Esophagus squamous epithelium (tissue), 5 donors: Measurements from ENCODE around the gene FYCO1. TPM values are rescaled to one million over a fixed set of nuclear protein-coding genes. Genes with fewer than 3 reads are reported as not detected.

Source experiments
- DNase-seq: peaks from one replicate; lab custom pipeline; 2025; lab: John Stamatoyannopoulos, UW
- H3K27ac ChIP-seq, 4 donors: fragments of 200-600 bp; sonication (generic); one replicate each; pipeline ENCODE4 v1.5.1; 2016 to 2019; ENCODE audit warnings: mild to moderate bottlenecking in 1 of 4
- H3K27me3 ChIP-seq, 4 donors: fragments of 200-600 bp; sonication (generic); 1 replicate in 3 of 4; 2 replicates in 1 of 4; pipeline versions ENCODE4 v1.5.1 to v1.6.0; 2017 to 2021; ENCODE audit warnings: antibody characterized with exemption in 1 of 4
- H3K36me3 ChIP-seq, 3 donors: fragments of 200-600 bp; sonication (generic); one replicate each; pipeline ENCODE4 v1.5.1; 2016 to 2019
- H3K4me1 ChIP-seq, 3 donors: fragments of 200-600 bp; sonication (generic); one replicate each; pipeline ENCODE4 v1.5.1; 2017 to 2019
- H3K4me3 ChIP-seq, 4 donors: fragments of 200-600 bp; sonication (generic); 1 replicate in 3 of 4; 2 replicates in 1 of 4; pipeline ENCODE4 v1.5.1; 2016 to 2019; ENCODE audit warnings: mild to moderate bottlenecking in 2 of 4, moderate library complexity in 1 of 4
- H3K9me3 ChIP-seq, 3 donors: fragments of 200-600 bp; sonication (generic); one replicate each; pipeline ENCODE4 v1.5.1; 2016 to 2019
- POLR2A ChIP-seq, 4 donors: fragments of 450-650 bp; IDR thresholded peaks; one replicate each; pipeline ENCODE4 v1.6.1; 2017; ENCODE audit warnings: antibody characterized with exemption in 4 of 4, mild to moderate bottlenecking in 4 of 4, moderate library complexity in 3 of 4
- WGBS, 2 donors: methylation state at CpG; one replicate each; pipeline ENCODE4 v1.1.5; 2018; 5-methylcytosine and 5-hydroxymethylcytosine counted together
- intact Hi-C: fragments of 100-400 bp; cut with DNase I; formaldehyde crosslinking; loops from one replicate; pipeline ENCODE4 v1.15.0; 2022
- total RNA-seq, 4 donors: library from RNA; depleted of rRNA; stranded (reverse); fragments of >200 nt; gene quantifications; one replicate each; pipeline ENCODE4 v1.1.0, GENCODE V29; 2016
- TF ChIP-seq, protein P1 (sequence below), 6 experiments: fragments of 450-650 bp in 4 of 6; fragments of 200-600 bp in 2 of 6; sonication (generic) in 2 of 6; IDR thresholded peaks; one replicate each; pipeline ENCODE4 v1.5.1; 2016 to 2019; ENCODE audit warnings: antibody characterized with exemption in 6 of 6, mild to moderate bottlenecking in 4 of 6, moderate library complexity in 4 of 6
- donor health status: DM: yes; HTN: yes; CAD: no.

FYCO1 gene
- total RNA-seq, 4 donors from 2014 or later: 17.8 to 33.3 (median 25.0) TPM

DNA sequence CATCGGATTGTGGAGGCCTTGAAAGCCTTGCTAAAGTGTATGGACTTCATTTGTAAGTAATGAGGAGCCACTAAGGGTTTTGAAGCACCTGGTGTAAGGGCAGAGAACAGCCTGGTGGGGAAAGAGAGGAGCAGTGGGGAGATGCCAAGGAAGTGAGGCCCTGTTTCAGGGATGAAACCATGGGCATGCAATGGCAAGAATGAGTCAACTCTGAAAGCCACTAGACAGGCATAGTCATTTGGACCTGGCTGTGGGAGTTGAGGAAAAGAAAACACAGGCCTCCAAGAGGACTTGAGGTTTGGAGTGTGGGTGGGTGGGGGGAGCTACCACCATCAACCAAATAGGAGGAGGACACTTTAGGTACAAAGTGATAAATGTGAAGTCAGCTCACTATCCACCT is 24.1 kb upstream of the FYCO1 start:
- no peak for DNase-seq
- H3K4me1 ChIP-seq: no peaks in the 10 kb centered on the region
- no peaks in the 10 kb centered on the region for H3K36me3 ChIP-seq
- WGBS, 2 donors: 88 to 93% methylated on average over 1 of the region's 1 CpG
- intact Hi-C loops: no loop called here
- H3K27me3 ChIP-seq: no peaks in the 10 kb centered on the region
- no peak overlapping the region for H3K27ac ChIP-seq
- H3K9me3 ChIP-seq: no peaks in the 10 kb centered on the region
- H3K4me3 ChIP-seq: no peak overlapping the region
- TF ChIP-seq, protein P1, sequence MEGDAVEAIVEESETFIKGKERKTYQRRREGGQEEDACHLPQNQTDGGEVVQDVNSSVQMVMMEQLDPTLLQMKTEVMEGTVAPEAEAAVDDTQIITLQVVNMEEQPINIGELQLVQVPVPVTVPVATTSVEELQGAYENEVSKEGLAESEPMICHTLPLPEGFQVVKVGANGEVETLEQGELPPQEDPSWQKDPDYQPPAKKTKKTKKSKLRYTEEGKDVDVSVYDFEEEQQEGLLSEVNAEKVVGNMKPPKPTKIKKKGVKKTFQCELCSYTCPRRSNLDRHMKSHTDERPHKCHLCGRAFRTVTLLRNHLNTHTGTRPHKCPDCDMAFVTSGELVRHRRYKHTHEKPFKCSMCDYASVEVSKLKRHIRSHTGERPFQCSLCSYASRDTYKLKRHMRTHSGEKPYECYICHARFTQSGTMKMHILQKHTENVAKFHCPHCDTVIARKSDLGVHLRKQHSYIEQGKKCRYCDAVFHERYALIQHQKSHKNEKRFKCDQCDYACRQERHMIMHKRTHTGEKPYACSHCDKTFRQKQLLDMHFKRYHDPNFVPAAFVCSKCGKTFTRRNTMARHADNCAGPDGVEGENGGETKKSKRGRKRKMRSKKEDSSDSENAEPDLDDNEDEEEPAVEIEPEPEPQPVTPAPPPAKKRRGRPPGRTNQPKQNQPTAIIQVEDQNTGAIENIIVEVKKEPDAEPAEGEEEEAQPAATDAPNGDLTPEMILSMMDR (IDR thresholded peaks at IDR 0.05): no peak
- no peak for TF ChIP-seq POLR2A (IDR thresholded peaks at IDR 0.05)

DNA sequence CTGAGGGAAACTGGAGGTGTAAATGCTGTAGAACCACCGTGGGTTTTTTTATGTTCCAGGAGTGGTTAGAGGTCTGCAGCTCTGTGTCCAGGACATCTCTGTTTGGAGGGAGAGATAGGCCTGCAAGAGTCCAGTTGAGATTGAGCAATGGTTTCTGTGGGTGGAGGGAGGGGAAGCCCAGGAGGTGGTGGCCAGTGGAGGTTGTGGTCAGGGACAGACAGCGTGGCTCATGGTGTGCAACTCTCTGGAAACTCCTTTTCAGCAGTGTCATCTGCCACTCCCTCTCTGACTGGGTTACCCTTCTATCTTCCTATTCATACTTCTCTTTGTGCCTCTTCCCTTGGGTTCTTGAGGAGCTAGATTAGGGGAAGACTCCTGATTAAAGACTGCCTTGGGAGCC is 22.1 kb upstream of the FYCO1 start:
- intact Hi-C loops: no loop called here
- WGBS, 2 donors: 33 to 68% methylated on average over 2 of the region's 2 CpGs
- peaks cover 0 to 4% (median 0%) of the 10 kb centered on the region in 4 donors for H3K27me3 ChIP-seq
- no peaks in the 10 kb centered on the region for H3K36me3 ChIP-seq
- H3K9me3 ChIP-seq: no peaks in the 10 kb centered on the region
- DNase-seq: no peak
- H3K4me1 ChIP-seq: no peaks in the 10 kb centered on the region
- TF ChIP-seq, protein P1 (IDR thresholded peaks at IDR 0.05): no peak
- TF ChIP-seq POLR2A (IDR thresholded peaks at IDR 0.05): no peak
- no peak overlapping the region for H3K4me3 ChIP-seq
- no peak overlapping the region for H3K27ac ChIP-seq

DNA sequence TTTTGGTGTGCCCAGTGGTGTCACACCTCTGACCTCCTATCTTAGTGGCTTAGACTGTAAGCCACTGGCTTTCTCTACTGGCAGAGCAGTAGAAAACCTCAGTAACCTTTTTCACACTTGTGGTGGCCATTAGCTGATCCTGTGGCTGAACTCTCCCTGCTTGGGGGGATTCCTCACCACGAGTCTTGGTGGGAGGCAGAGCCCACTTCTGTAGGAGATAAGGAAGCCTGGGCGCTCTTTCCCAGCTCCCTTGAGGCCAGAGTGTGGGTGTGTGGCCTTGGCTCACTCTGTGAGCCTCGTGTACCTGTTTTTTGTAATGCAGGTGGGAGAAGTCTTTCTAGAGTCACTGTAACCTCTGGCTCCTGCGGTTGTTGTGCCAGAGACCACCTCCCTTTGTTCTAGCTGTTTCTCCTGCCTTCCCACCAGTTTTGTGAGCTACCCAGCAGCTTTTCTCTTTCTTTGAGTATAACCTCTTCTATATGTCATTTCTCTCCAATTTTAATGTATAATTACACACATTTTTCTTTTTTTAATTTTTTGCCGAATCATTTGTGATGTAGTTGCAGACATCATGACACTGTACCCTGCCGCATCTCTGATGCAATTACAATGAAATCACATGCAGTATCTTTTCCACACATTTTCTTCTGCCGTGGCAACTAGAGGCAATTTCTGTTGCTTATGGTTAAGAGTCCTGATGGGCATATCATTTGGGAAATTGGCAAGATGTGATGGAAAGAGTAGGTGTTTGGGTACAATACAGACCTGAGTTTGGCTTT is 17.9 kb upstream of the FYCO1 start:
- TF ChIP-seq, protein P1 (IDR thresholded peaks at IDR 0.05): no peak
- no peak for TF ChIP-seq POLR2A (IDR thresholded peaks at IDR 0.05)

DNA sequence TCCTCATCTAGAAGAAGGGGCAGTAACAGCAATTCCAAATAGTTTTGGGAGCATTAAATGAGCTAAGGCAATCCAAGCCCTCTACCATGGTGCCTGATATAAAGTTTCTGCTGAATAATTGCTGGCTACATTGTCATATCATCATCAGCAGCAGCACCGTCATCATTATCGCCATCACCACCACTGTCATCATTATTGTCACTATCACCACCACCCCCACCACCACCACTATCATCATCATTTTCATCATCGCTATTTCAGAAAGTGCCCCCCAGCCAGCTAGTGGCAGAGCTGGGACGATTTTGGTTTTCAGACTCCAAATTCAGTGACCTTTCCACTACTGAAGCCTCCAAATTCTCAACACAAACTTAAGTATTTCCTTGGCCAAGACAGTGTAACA is 16.6 kb upstream of the FYCO1 start:
- 81 to 87% methylated on average over 4 of the region's 4 CpGs for WGBS, 2 donors
- H3K27ac ChIP-seq: no peak overlapping the region
- H3K36me3 ChIP-seq: no peaks in the 10 kb centered on the region
- no peaks in the 10 kb centered on the region for H3K9me3 ChIP-seq
- H3K4me3 ChIP-seq: no peak overlapping the region
- DNase-seq: no peak
- peaks cover 0 to 2% (median 0%) of the 10 kb centered on the region in 3 donors for H3K4me1 ChIP-seq
- peaks cover 0 to 4% (median 0%) of the 10 kb centered on the region in 4 donors for H3K27me3 ChIP-seq
- TF ChIP-seq, protein P1 (IDR thresholded peaks at IDR 0.05): no peak
- no peak for TF ChIP-seq POLR2A (IDR thresholded peaks at IDR 0.05)
- intact Hi-C loops: no loop called here

More for the DNA sequence above, 17.9 kb upstream of the FYCO1 start:
- no peaks in the 10 kb centered on the region for H3K9me3 ChIP-seq
- H3K36me3 ChIP-seq: no peaks in the 10 kb centered on the region
- no peak overlapping the region for H3K4me3 ChIP-seq
- no peaks in the 10 kb centered on the region for H3K4me1 ChIP-seq
- H3K27ac ChIP-seq: no peak overlapping the region
- 58 to 74% methylated on average over 7 of the region's 7 CpGs for WGBS, 2 donors
- intact Hi-C loops: no loop called here
- peaks cover 0 to 4% (median 0%) of the 10 kb centered on the region in 4 donors for H3K27me3 ChIP-seq
- no peak for DNase-seq

DNA sequence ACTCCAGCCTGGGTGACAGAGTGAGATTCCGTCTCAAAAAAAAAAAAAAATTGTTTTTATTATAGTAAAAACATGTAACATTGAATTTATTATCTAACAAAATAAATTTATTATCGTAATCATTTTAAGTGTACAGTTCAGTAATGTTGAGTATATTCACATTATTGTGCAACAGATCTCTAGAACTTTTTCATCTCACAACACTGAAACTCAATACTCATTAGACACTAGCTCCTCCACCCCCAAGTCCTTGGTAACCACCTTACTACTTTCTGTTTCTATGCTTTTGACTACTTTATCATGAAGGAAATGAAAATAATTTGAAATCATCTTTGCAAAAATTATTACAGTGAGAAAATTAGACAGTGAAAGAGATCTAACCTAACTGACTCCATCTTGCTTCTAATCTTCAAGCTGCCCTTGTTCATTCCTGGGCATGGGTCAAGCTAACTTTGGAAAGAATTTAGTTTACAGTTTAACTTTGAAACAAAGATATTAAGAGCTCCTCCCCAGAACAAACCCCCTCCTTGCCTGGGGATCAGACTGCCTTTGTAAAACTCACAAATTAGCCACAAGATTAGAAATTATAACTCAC is 15.0 kb upstream of the FYCO1 start:
- intact Hi-C loops: no loop called here
- H3K4me1 ChIP-seq: peaks cover 0 to 15% (median 7%) of the 10 kb centered on the region in 3 donors
- H3K4me3 ChIP-seq: no peak overlapping the region
- no peak overlapping the region for H3K27ac ChIP-seq
- TF ChIP-seq, protein P1 (IDR thresholded peaks at IDR 0.05): no peak
- no peak for TF ChIP-seq POLR2A (IDR thresholded peaks at IDR 0.05)
- H3K36me3 ChIP-seq: no peaks in the 10 kb centered on the region
- DNase-seq: no peak
- H3K9me3 ChIP-seq: no peaks in the 10 kb centered on the region
- H3K27me3 ChIP-seq: peaks cover 0 to 4% (median 0%) of the 10 kb centered on the region in 4 donors
- 93 to 95% methylated on average over 2 of the region's 2 CpGs for WGBS, 2 donors
